Measurements from ENCODE around the gene GIMAP7.
A peak's percentile ranks its signal among the peaks of the same experiment; 100 is the strongest.

GIMAP7 gene

GRCh38 chr7:150524018-150524417, 9.3 kb downstream of the GIMAP7 start:
- H3K27me3 Mint-ChIP-seq, result no peaks in the 10 kb centered on the region
- DNase-seq (no peak), ATAC-seq (peak; percentile 83)
- H3K27ac Mint-ChIP-seq, result peak overlapping the region; percentile 70
- peaks cover 21% of the 10 kb centered on the region for H3K36me3 Mint-ChIP-seq (ENCODE audit: low read depth)
- H3K4me3 Mint-ChIP-seq, result peak overlapping the region; percentile 3
- peaks cover 67% of the 10 kb centered on the region for H3K4me1 Mint-ChIP-seq
- H3K9me3 Mint-ChIP-seq, result peaks cover 10% of the 10 kb centered on the region

- no peak overlapping the region for H3K4me3 Mint-ChIP-seq
- DNase-seq (no peak), ATAC-seq (no peak)
- H3K36me3 Mint-ChIP-seq (ENCODE audit: low read depth), result peaks cover 30% of the 10 kb centered on the region
- no peaks in the 10 kb centered on the region for H3K27me3 Mint-ChIP-seq
- H3K4me1 Mint-ChIP-seq, result peaks cover 16% of the 10 kb centered on the region
- no peak overlapping the region for H3K27ac Mint-ChIP-seq
- peaks cover 53% of the 10 kb centered on the region for H3K9me3 Mint-ChIP-seq
Measured at GRCh38 chr7:150531704-150532103, 17.0 kb downstream of the GIMAP7 start.

- H3K4me3 Mint-ChIP-seq, result no peak overlapping the region
- peaks cover 46% of the 10 kb centered on the region for H3K9me3 Mint-ChIP-seq
- no peaks in the 10 kb centered on the region for H3K27me3 Mint-ChIP-seq
- no peak for DNase-seq
- H3K27ac Mint-ChIP-seq, result no peak overlapping the region
- H3K36me3 Mint-ChIP-seq (ENCODE audit: low read depth), result peaks cover 38% of the 10 kb centered on the region
- H3K4me1 Mint-ChIP-seq, result no peaks in the 10 kb centered on the region
- no peak for ATAC-seq
Measured at GRCh38 chr7:150538259-150538658, 23.6 kb downstream of the GIMAP7 start.

- H3K9me3 Mint-ChIP-seq, result peaks cover 37% of the 10 kb centered on the region
Measured at GRCh38 chr7:150553163-150553562, 38.5 kb downstream of the GIMAP7 start.

GRCh38 chr7:150556521-150557138, 42.0 kb downstream of the GIMAP7 start:
- Mint-ChIP-seq H3K4me3 (peak overlapping the region; percentile 69), H3K27me3 (no peaks in the 10 kb centered on the region), H3K36me3 (ENCODE audit: low read depth) (peaks cover 37% of the 10 kb centered on the region), H3K27ac (peak overlapping the region; percentile 88), H3K9me3 (peaks cover 49% of the 10 kb centered on the region), H3K4me1 (peaks cover 71% of the 10 kb centered on the region)
- ATAC-seq, result peak; percentile 68
- DNase-seq, result no peak

More at GRCh38 chr7:150553163-150553562, 38.5 kb downstream of the GIMAP7 start:
- H3K27ac Mint-ChIP-seq, result peak overlapping the region; percentile 30
- H3K4me1 Mint-ChIP-seq, result peaks cover 62% of the 10 kb centered on the region
- ATAC-seq (peak; percentile 38), DNase-seq (no peak)
- H3K36me3 Mint-ChIP-seq (ENCODE audit: low read depth), result peaks cover 35% of the 10 kb centered on the region
- H3K27me3 Mint-ChIP-seq, result no peaks in the 10 kb centered on the region
- no peak overlapping the region for H3K4me3 Mint-ChIP-seq

GRCh38 chr7:150560486-150560885, 45.8 kb downstream of the GIMAP7 start:
- DNase-seq, result no peak
- H3K9me3 Mint-ChIP-seq, result peaks cover 25% of the 10 kb centered on the region
- peaks cover 72% of the 10 kb centered on the region for H3K4me1 Mint-ChIP-seq
- no peak overlapping the region for H3K27ac Mint-ChIP-seq
- ATAC-seq, result no peak
- H3K4me3 Mint-ChIP-seq, result no peak overlapping the region
- peaks cover 20% of the 10 kb centered on the region for H3K36me3 Mint-ChIP-seq (ENCODE audit: low read depth)
- no peaks in the 10 kb centered on the region for H3K27me3 Mint-ChIP-seq

GRCh38 chr7:150562919-150563318, 48.2 kb downstream of the GIMAP7 start:
- peak overlapping the region; percentile 88 for H3K27ac Mint-ChIP-seq
- H3K9me3 Mint-ChIP-seq, result peaks cover 22% of the 10 kb centered on the region
- no peaks in the 10 kb centered on the region for H3K27me3 Mint-ChIP-seq
- no peak for DNase-seq
- peaks cover 18% of the 10 kb centered on the region for H3K36me3 Mint-ChIP-seq (ENCODE audit: low read depth)
- ATAC-seq, result no peak
- H3K4me3 Mint-ChIP-seq, result peak overlapping the region; percentile 68
- peaks cover 70% of the 10 kb centered on the region for H3K4me1 Mint-ChIP-seq

- peaks cover 73% of the 10 kb centered on the region for H3K4me1 Mint-ChIP-seq
- ATAC-seq, result peak; percentile 34
- peak overlapping the region; percentile 68 for H3K4me3 Mint-ChIP-seq
- H3K27ac Mint-ChIP-seq, result peak overlapping the region; percentile 88
- peaks cover 22% of the 10 kb centered on the region for H3K9me3 Mint-ChIP-seq
- peaks cover 18% of the 10 kb centered on the region for H3K36me3 Mint-ChIP-seq (ENCODE audit: low read depth)
- no peak for DNase-seq
- no peaks in the 10 kb centered on the region for H3K27me3 Mint-ChIP-seq
Measured at GRCh38 chr7:150564006-150564405, 49.3 kb downstream of the GIMAP7 start.

GRCh38 chr7:150564566-150564965, 49.9 kb downstream of the GIMAP7 start:
- DNase-seq, result no peak
- Mint-ChIP-seq H3K36me3 (ENCODE audit: low read depth) (peaks cover 19% of the 10 kb centered on the region), H3K9me3 (peaks cover 19% of the 10 kb centered on the region), H3K4me3 (peak overlapping the region; percentile 68), H3K4me1 (peaks cover 78% of the 10 kb centered on the region), H3K27me3 (no peaks in the 10 kb centered on the region), H3K27ac (peak overlapping the region; percentile 88)
- ATAC-seq, result no peak

- Mint-ChIP-seq H3K4me3 (peak overlapping the region; percentile 33), H3K36me3 (ENCODE audit: low read depth) (peaks cover 20% of the 10 kb centered on the region), H3K27ac (peak overlapping the region; percentile 64), H3K27me3 (no peaks in the 10 kb centered on the region), H3K4me1 (peaks cover 83% of the 10 kb centered on the region), H3K9me3 (peaks cover 14% of the 10 kb centered on the region)
- ATAC-seq (no peak), DNase-seq (no peak)
Measured at GRCh38 chr7:150565239-150565638, 50.6 kb downstream of the GIMAP7 start.

GRCh38 chr7:150566123-150566522, 51.5 kb downstream of the GIMAP7 start:
- Mint-ChIP-seq H3K27ac (peak overlapping the region; percentile 92), H3K4me3 (peak overlapping the region; percentile 80), H3K9me3 (peaks cover 5% of the 10 kb centered on the region), H3K36me3 (ENCODE audit: low read depth) (peaks cover 22% of the 10 kb centered on the region), H3K27me3 (no peaks in the 10 kb centered on the region), H3K4me1 (peaks cover 78% of the 10 kb centered on the region)
- ATAC-seq, result no peak
- no peak for DNase-seq

- Mint-ChIP-seq H3K27ac (peak overlapping the region; percentile 92), H3K4me3 (peak overlapping the region; percentile 80), H3K36me3 (ENCODE audit: low read depth) (peaks cover 24% of the 10 kb centered on the region), H3K9me3 (peaks cover 4% of the 10 kb centered on the region), H3K4me1 (peaks cover 75% of the 10 kb centered on the region), H3K27me3 (no peaks in the 10 kb centered on the region)
- ATAC-seq (peak; percentile 47), DNase-seq (no peak)
Measured at GRCh38 chr7:150566572-150566971, 51.9 kb downstream of the GIMAP7 start.

- Mint-ChIP-seq H3K27ac (peak within 1 kb of the TSS; percentile 92), H3K4me3 (peak within 1 kb of the TSS; percentile 80), H3K27me3 (no peaks in the 10 kb centered on the region), H3K4me1 (peaks cover 70% of the 10 kb centered on the region), H3K9me3 (no peaks in the 10 kb centered on the region), H3K36me3 (ENCODE audit: low read depth) (peaks cover 28% of the 10 kb centered on the region)
- no peak for DNase-seq
- no peak for ATAC-seq
Measured at GRCh38 chr7:150567169-150567568, 52.5 kb downstream of the GIMAP7 start, which contains the start of gene GIMAP4. TSS of gene GIMAP4 (plus strand) at chr7:150567390. CDS start at chr7:150569902, 2,512 bp downstream.

GRCh38 chr7:150567871-150568301, 53.2 kb downstream of the GIMAP7 start:
- no peak for DNase-seq
- no peaks in the 10 kb centered on the region for H3K27me3 Mint-ChIP-seq
- ATAC-seq, result peak; percentile 40
- H3K4me1 Mint-ChIP-seq, result peaks cover 63% of the 10 kb centered on the region
- H3K4me3 Mint-ChIP-seq, result peak overlapping the region; percentile 80
- peak overlapping the region; percentile 92 for H3K27ac Mint-ChIP-seq
- peaks cover 6% of the 10 kb centered on the region for H3K9me3 Mint-ChIP-seq
- H3K36me3 Mint-ChIP-seq (ENCODE audit: low read depth), result peaks cover 35% of the 10 kb centered on the region

- Mint-ChIP-seq H3K27me3 (no peaks in the 10 kb centered on the region), H3K4me1 (peaks cover 56% of the 10 kb centered on the region), H3K36me3 (ENCODE audit: low read depth) (peaks cover 44% of the 10 kb centered on the region), H3K4me3 (peak overlapping the region; percentile 80), H3K9me3 (peaks cover 13% of the 10 kb centered on the region), H3K27ac (peak overlapping the region; percentile 92)
- DNase-seq, result no peak
- ATAC-seq, result peak; percentile 41
Measured at GRCh38 chr7:150568714-150569113, 54.0 kb downstream of the GIMAP7 start.
